ENCODE results near the gene TEX9.

- TF ChIP-seq CTCF (IDR thresholded peaks at IDR 0.05 in 8 of 11, conservative IDR thresholded peaks at IDR 0.05 in 3 of 11) (no peak), POLR2AphosphoS5 (IDR thresholded peaks at IDR 0.05) (no peak)
Measured at GRCh38 chr15:56411122-56411749, 46.0 kb downstream of the TEX9 start.
